Immature natural killer cell (primary cell): Measurements from ENCODE around the gene MIX23. TPM values are rescaled to one million over a fixed set of nuclear protein-coding genes. Genes with fewer than 3 reads are reported as not detected.

Experiments used
- DNase-seq, 3 donors: peaks; one replicate each; pipeline ENCODE4 v3.0.0; 2022; ENCODE audit warnings: mixed read lengths in 1 of 3
- H3K27ac Mint-ChIP-seq, 6 donors: one replicate each; pipeline ENCODE4 v1.8.0; 2020; ENCODE audit warnings: mixed read lengths in 6 of 6, mild to moderate bottlenecking in 5 of 6, inconsistent platforms in 4 of 6, moderate library complexity in 3 of 6
- H3K27me3 Mint-ChIP-seq, 3 donors: one replicate each; pipeline ENCODE4 v1.8.0; 2020 to 2021; ENCODE audit warnings: low read depth in 3 of 3, mild to moderate bottlenecking in 3 of 3, mixed read lengths in 3 of 3, moderate library complexity in 3 of 3, inconsistent platforms in 1 of 3
- H3K36me3 Mint-ChIP-seq, 3 donors: one replicate each; pipeline ENCODE4 v1.8.0; 2020; ENCODE audit warnings: mixed read lengths in 3 of 3, inconsistent platforms in 2 of 3, mild to moderate bottlenecking in 2 of 3
- H3K4me1 Mint-ChIP-seq, 2 donors: one replicate each; pipeline ENCODE4 v1.8.0; 2020; ENCODE audit warnings: inconsistent platforms in 2 of 2, mild to moderate bottlenecking in 2 of 2, mixed read lengths in 2 of 2, moderate library complexity in 1 of 2
- H3K4me3 Mint-ChIP-seq, 5 donors: one replicate each; pipeline ENCODE4 v1.8.0; 2020; ENCODE audit warnings: mild to moderate bottlenecking in 5 of 5, mixed read lengths in 5 of 5, inconsistent platforms in 3 of 5, moderate library complexity in 3 of 5
- H3K9me3 Mint-ChIP-seq, 6 donors: one replicate each; pipeline ENCODE4 v1.8.0; 2020; ENCODE audit warnings: mild to moderate bottlenecking in 6 of 6, mixed read lengths in 6 of 6, inconsistent platforms in 4 of 6, moderate library complexity in 3 of 6
- polyA plus RNA-seq, 3 donors: library from polyadenylated mRNA; unstranded; fragments of 300-500 nt; fragmentation: Illumina TruSeq; gene quantifications; one replicate each; pipeline ENCODE4 v1.2.3, GENCODE V29; 2021

MIX23 gene
- polyA plus RNA-seq, 3 donors from 2014 or later = 1.9 to 17.1 (median 12.7) TPM

- H3K9me3 Mint-ChIP-seq = no peaks in the 10 kb centered on the region
- no peaks in the 10 kb centered on the region for H3K27me3 Mint-ChIP-seq
- no peak for DNase-seq
- peaks cover 4 to 8% (median 5%) of the 10 kb centered on the region in 3 donors for H3K36me3 Mint-ChIP-seq
- no peak overlapping the region for H3K27ac Mint-ChIP-seq
- no peaks in the 10 kb centered on the region for H3K4me1 Mint-ChIP-seq
- H3K4me3 Mint-ChIP-seq = no peak overlapping the region
These were observed 29.1 kb downstream of the MIX23 start for GRCh38 chr3:122353893-122354401.

- DNase-seq = no peak
- Mint-ChIP-seq H3K27ac (no peak overlapping the region), H3K27me3 (no peaks in the 10 kb centered on the region), H3K9me3 (no peaks in the 10 kb centered on the region), H3K36me3 (peaks cover under 1 to 4% (median 4%) of the 10 kb centered on the region in 3 donors), H3K4me1 (no peaks in the 10 kb centered on the region), H3K4me3 (no peak overlapping the region)
These were observed 29.8 kb downstream of the MIX23 start for GRCh38 chr3:122353215-122353614.

GRCh38 chr3:122351612-122352011, 31.4 kb downstream of the MIX23 start:
- H3K36me3 Mint-ChIP-seq = no peaks in the 10 kb centered on the region
- no peak overlapping the region for H3K27ac Mint-ChIP-seq

GRCh38 chr3:122350814-122351418, 32.1 kb downstream of the MIX23 start:
- Mint-ChIP-seq H3K27me3 (peaks cover 0 to 5% (median 5%) of the 10 kb centered on the region in 3 donors), H3K4me1 (no peaks in the 10 kb centered on the region), H3K4me3 (no peak overlapping the region), H3K27ac (no peak overlapping the region), H3K36me3 (no peaks in the 10 kb centered on the region), H3K9me3 (no peaks in the 10 kb centered on the region)
- DNase-seq = no peak

More at GRCh38 chr3:122351612-122352011, 31.4 kb downstream of the MIX23 start:
- Mint-ChIP-seq H3K9me3 (no peaks in the 10 kb centered on the region), H3K27me3 (peaks cover 0 to 5% (median 5%) of the 10 kb centered on the region in 3 donors), H3K4me3 (no peak overlapping the region), H3K4me1 (no peaks in the 10 kb centered on the region)
- no peak for DNase-seq

GRCh38 chr3:122349171-122349570, 33.9 kb downstream of the MIX23 start:
- H3K9me3 Mint-ChIP-seq = no peaks in the 10 kb centered on the region
- peaks cover 0 to 5% (median 5%) of the 10 kb centered on the region in 3 donors for H3K27me3 Mint-ChIP-seq
- H3K27ac Mint-ChIP-seq = no peak overlapping the region
- DNase-seq = no peak
- H3K36me3 Mint-ChIP-seq = no peaks in the 10 kb centered on the region
- H3K4me1 Mint-ChIP-seq = no peaks in the 10 kb centered on the region
- no peak overlapping the region for H3K4me3 Mint-ChIP-seq

GRCh38 chr3:122343654-122344053, 39.4 kb downstream of the MIX23 start:
- no peaks in the 10 kb centered on the region for H3K36me3 Mint-ChIP-seq
- H3K4me1 Mint-ChIP-seq = no peaks in the 10 kb centered on the region
- no peak overlapping the region for H3K4me3 Mint-ChIP-seq
- DNase-seq = no peak
- H3K27me3 Mint-ChIP-seq = peaks cover 0 to 7% (median 7%) of the 10 kb centered on the region in 3 donors
- no peaks in the 10 kb centered on the region for H3K9me3 Mint-ChIP-seq
- no peak overlapping the region for H3K27ac Mint-ChIP-seq

- Mint-ChIP-seq H3K27me3 (peaks cover 0 to 6% (median 4%) of the 10 kb centered on the region in 3 donors), H3K27ac (no peak overlapping the region), H3K9me3 (no peaks in the 10 kb centered on the region), H3K4me1 (no peaks in the 10 kb centered on the region), H3K36me3 (no peaks in the 10 kb centered on the region), H3K4me3 (no peak overlapping the region)
- no peak for DNase-seq
These were observed 40.2 kb downstream of the MIX23 start for GRCh38 chr3:122342803-122343202.

- Mint-ChIP-seq H3K4me1 (no peaks in the 10 kb centered on the region), H3K27ac (no peak overlapping the region), H3K9me3 (no peaks in the 10 kb centered on the region), H3K27me3 (peaks cover 0 to 8% (median 3%) of the 10 kb centered on the region in 3 donors), H3K36me3 (no peaks in the 10 kb centered on the region), H3K4me3 (no peak overlapping the region)
- DNase-seq = no peak
These were observed 50.5 kb downstream of the MIX23 start for GRCh38 chr3:122332551-122332950.

GRCh38 chr3:122331886-122332285, 51.1 kb downstream of the MIX23 start:
- Mint-ChIP-seq H3K4me3 (no peak overlapping the region), H3K27me3 (peaks cover 0 to 8% (median 3%) of the 10 kb centered on the region in 3 donors)
- DNase-seq = no peak

GRCh38 chr3:122325769-122326168, 57.3 kb downstream of the MIX23 start:
- H3K4me3 Mint-ChIP-seq = no peak overlapping the region
- no peak overlapping the region for H3K27ac Mint-ChIP-seq
- no peaks in the 10 kb centered on the region for H3K36me3 Mint-ChIP-seq
- H3K9me3 Mint-ChIP-seq = no peaks in the 10 kb centered on the region
- no peak for DNase-seq
- no peaks in the 10 kb centered on the region for H3K4me1 Mint-ChIP-seq
- peaks cover 0 to 6% (median 1%) of the 10 kb centered on the region in 3 donors for H3K27me3 Mint-ChIP-seq

More at GRCh38 chr3:122331886-122332285, 51.1 kb downstream of the MIX23 start:
- Mint-ChIP-seq H3K27ac (no peak overlapping the region), H3K36me3 (no peaks in the 10 kb centered on the region), H3K4me1 (no peaks in the 10 kb centered on the region), H3K9me3 (no peaks in the 10 kb centered on the region)

- no peak within 1 kb of the TSS for H3K4me3 Mint-ChIP-seq
- H3K4me1 Mint-ChIP-seq = no peaks in the 10 kb centered on the region
These were observed 58.1 kb downstream of the MIX23 start, which contains the start of gene CSTA for GRCh38 chr3:122324871-122325323. Gene CSTA (plus strand): TSS chr3:122325248. CDS start chr3:122325293, 45 bp downstream.

GRCh38 chr3:122322095-122323075, 60.6 kb downstream of the MIX23 start:
- no peak for DNase-seq
- H3K36me3 Mint-ChIP-seq = no peaks in the 10 kb centered on the region

More at GRCh38 chr3:122324871-122325323, 58.1 kb downstream of the MIX23 start, which contains the start of gene CSTA:
- Mint-ChIP-seq H3K36me3 (no peaks in the 10 kb centered on the region), H3K27ac (no peak within 1 kb of the TSS), H3K27me3 (peaks cover 0 to 3% (median 1%) of the 10 kb centered on the region in 3 donors), H3K9me3 (peaks cover 0 to 4% (median 0%) of the 10 kb centered on the region in 6 donors)
- DNase-seq = no peak

GRCh38 chr3:122318620-122319019, 64.4 kb downstream of the MIX23 start:
- peaks cover 0 to 3% (median 2%) of the 10 kb centered on the region in 3 donors for H3K27me3 Mint-ChIP-seq

More at GRCh38 chr3:122322095-122323075, 60.6 kb downstream of the MIX23 start:
- peaks cover 0 to 3% (median 1%) of the 10 kb centered on the region in 3 donors for H3K27me3 Mint-ChIP-seq
- H3K27ac Mint-ChIP-seq = no peak overlapping the region
- peaks cover 0 to 7% (median 1%) of the 10 kb centered on the region in 6 donors for H3K9me3 Mint-ChIP-seq
- no peaks in the 10 kb centered on the region for H3K4me1 Mint-ChIP-seq
- no peak overlapping the region for H3K4me3 Mint-ChIP-seq

More at GRCh38 chr3:122318620-122319019, 64.4 kb downstream of the MIX23 start:
- Mint-ChIP-seq H3K27ac (no peak overlapping the region), H3K36me3 (no peaks in the 10 kb centered on the region), H3K4me1 (no peaks in the 10 kb centered on the region), H3K9me3 (peaks cover 0 to 7% (median 1%) of the 10 kb centered on the region in 6 donors), H3K4me3 (no peak overlapping the region)
- no peak for DNase-seq
